ENCODE data around the gene IGFBP1.

- TF ChIP-seq CTCF (IDR thresholded peaks at IDR 0.05): no peak
- no peak for TF ChIP-seq POLR2A (IDR thresholded peaks at IDR 0.05)
These were observed 7.0 kb upstream of the IGFBP1 start for GRCh38 chr7:45881280-45881758.
